Kidney (tissue), 14 donors: ENCODE measurements around the gene FGR. TPM values are rescaled to one million over a fixed set of nuclear protein-coding genes. Genes with fewer than 3 reads are reported as not detected.
A peak's percentile ranks its signal among the peaks of the same experiment; 100 is the strongest.

ENCODE experiments used
- DNase-seq, 5 donors: peaks; one replicate each; pipeline ENCODE4 v3.0.0-alpha.2; 2013 to 2020
- FAIRE-seq: peaks from 2 replicates; lab custom pipeline; 2012; peaks lifted over from hg19 to GRCh38; lab: Jason Lieb, UNC
- H3K27ac ChIP-seq, 2 donors: one replicate each; pipeline ENCODE4 v1.7.0; 2013; ENCODE audit warnings: low read depth in 2 of 2, low read length in 2 of 2, inconsistent platforms in 1 of 2
- H3K27me3 ChIP-seq: one replicate; pipeline ENCODE4 v1.7.1; 2013; ENCODE audit warnings: low read length, inconsistent platforms; ENCODE audit not compliant: control insufficient read depth, insufficient read depth
- H3K36me3 ChIP-seq, 3 donors: one replicate each; pipeline versions ENCODE4 v1.7.0 to v1.7.1; 2013; ENCODE audit warnings: low read length in 3 of 3, control low read depth in 1 of 3, inconsistent platforms in 1 of 3; ENCODE audit not compliant: insufficient read depth in 3 of 3, control insufficient read depth in 2 of 3
- H3K4me1 ChIP-seq, 3 donors: one replicate each; pipeline versions ENCODE4 v1.7.0 to v1.7.1; 2013; ENCODE audit warnings: low read length in 3 of 3, inconsistent platforms in 1 of 3, low read depth in 1 of 3; ENCODE audit not compliant: control insufficient read depth in 2 of 3, insufficient read depth in 2 of 3
- H3K4me3 ChIP-seq, 3 donors: one replicate each; pipeline versions ENCODE4 v1.7.0 to v1.8.1; 2013; ENCODE audit warnings: low read length in 3 of 3, control low read depth in 1 of 3, inconsistent platforms in 1 of 3
- H3K9ac ChIP-seq, 3 donors: one replicate each; pipeline versions ENCODE4 v1.7.0 to v1.7.1; 2013; ENCODE audit warnings: low read length in 3 of 3, control low read depth in 1 of 3, inconsistent platforms in 1 of 3
- H3K9me3 ChIP-seq, 3 donors: one replicate each; pipeline versions ENCODE4 v1.7.0 to v1.7.1; 2013; ENCODE audit warnings: low read length in 3 of 3, control low read depth in 1 of 3, inconsistent platforms in 1 of 3; ENCODE audit not compliant: control insufficient read depth in 2 of 3, insufficient read depth in 1 of 3
- intact Hi-C: fragments of 100-400 bp; cut with DNase I; formaldehyde crosslinking; loops from one replicate; pipeline ENCODE4 v1.11.1; 2022
- polyA plus RNA-seq: library from polyadenylated mRNA; stranded (reverse); fragments of 350-450 nt; fragmentation: Illumina TruSeq; extraction: RNeasy Lipid Tissue Mini Kit (QIAGEN cat#74804); gene quantifications from one replicate; pipeline ENCODE4 v1.2.3, GENCODE V29; 2014; ENCODE audit warnings: low read depth, low replicate concordance; ENCODE audit not compliant: insufficient read depth
- total RNA-seq: library from RNA; stranded (reverse); fragmentation: NEBNext Ultra II Directional; extraction: Animal tissue kit (Norgen Biotek cat#: 25700); gene quantifications from one replicate; pipeline ENCODE4 v1.2.1, GENCODE V29; 2021
- TF ChIP-seq, protein P1 (sequence below): IDR thresholded peaks from 3 replicates; pipeline ENCODE4 v1.5.1; 2012; ENCODE audit warnings: mild to moderate bottlenecking, moderate library complexity, borderline replicate concordance; ENCODE audit not compliant: insufficient read depth; ENCODE audit errors: extremely low read depth
- donor health status: control.
- donor health status: control.
- donor health status: control.
- donor health status: control.
- donor health status: control.
- donor health status: DM: yes; HTN: yes; CAD: no.
- donor health status: Normal renal cell carcinoma (clear cell type).

FGR gene
- total and polyA plus RNA-seq, 2 donors from 2014 or later, result 2.5 to 23.3 TPM

- no peak for FAIRE-seq
- intact Hi-C loops, result no loop called here
- TF ChIP-seq, protein P1, sequence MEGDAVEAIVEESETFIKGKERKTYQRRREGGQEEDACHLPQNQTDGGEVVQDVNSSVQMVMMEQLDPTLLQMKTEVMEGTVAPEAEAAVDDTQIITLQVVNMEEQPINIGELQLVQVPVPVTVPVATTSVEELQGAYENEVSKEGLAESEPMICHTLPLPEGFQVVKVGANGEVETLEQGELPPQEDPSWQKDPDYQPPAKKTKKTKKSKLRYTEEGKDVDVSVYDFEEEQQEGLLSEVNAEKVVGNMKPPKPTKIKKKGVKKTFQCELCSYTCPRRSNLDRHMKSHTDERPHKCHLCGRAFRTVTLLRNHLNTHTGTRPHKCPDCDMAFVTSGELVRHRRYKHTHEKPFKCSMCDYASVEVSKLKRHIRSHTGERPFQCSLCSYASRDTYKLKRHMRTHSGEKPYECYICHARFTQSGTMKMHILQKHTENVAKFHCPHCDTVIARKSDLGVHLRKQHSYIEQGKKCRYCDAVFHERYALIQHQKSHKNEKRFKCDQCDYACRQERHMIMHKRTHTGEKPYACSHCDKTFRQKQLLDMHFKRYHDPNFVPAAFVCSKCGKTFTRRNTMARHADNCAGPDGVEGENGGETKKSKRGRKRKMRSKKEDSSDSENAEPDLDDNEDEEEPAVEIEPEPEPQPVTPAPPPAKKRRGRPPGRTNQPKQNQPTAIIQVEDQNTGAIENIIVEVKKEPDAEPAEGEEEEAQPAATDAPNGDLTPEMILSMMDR, result no peak
- no peaks in the 10 kb centered on the region for H3K27me3 ChIP-seq
- H3K27ac ChIP-seq, result peak overlapping the region; percentile 26 to 76
- no peak overlapping the region for H3K9ac ChIP-seq
- no peak overlapping the region for H3K4me3 ChIP-seq
- H3K36me3 ChIP-seq, result no peaks in the 10 kb centered on the region
- H3K4me1 ChIP-seq, result peaks cover 0 to 14% (median 0%) of the 10 kb centered on the region in 3 donors
- H3K9me3 ChIP-seq, result no peaks in the 10 kb centered on the region
- peak in 4 of 5 donors; percentile 48 to 66 (median 56) for DNase-seq
These were observed 20.4 kb upstream of the FGR start for GRCh38 chr1:27655151-27655937.

GRCh38 chr1:27652111-27652864 lies 17.3 kb upstream of the FGR start:
- no peaks in the 10 kb centered on the region for H3K9me3 ChIP-seq
- no peak overlapping the region for H3K4me3 ChIP-seq
- DNase-seq (no peak), FAIRE-seq (no peak)
- no peaks in the 10 kb centered on the region for H3K27me3 ChIP-seq
- intact Hi-C loops, result no loop called here
- peaks cover 0 to 13% (median 0%) of the 10 kb centered on the region in 3 donors for H3K4me1 ChIP-seq
- no peak overlapping the region for H3K9ac ChIP-seq
- no peaks in the 10 kb centered on the region for H3K36me3 ChIP-seq
- no peak overlapping the region for H3K27ac ChIP-seq
- TF ChIP-seq, protein P1, result no peak

DNA sequence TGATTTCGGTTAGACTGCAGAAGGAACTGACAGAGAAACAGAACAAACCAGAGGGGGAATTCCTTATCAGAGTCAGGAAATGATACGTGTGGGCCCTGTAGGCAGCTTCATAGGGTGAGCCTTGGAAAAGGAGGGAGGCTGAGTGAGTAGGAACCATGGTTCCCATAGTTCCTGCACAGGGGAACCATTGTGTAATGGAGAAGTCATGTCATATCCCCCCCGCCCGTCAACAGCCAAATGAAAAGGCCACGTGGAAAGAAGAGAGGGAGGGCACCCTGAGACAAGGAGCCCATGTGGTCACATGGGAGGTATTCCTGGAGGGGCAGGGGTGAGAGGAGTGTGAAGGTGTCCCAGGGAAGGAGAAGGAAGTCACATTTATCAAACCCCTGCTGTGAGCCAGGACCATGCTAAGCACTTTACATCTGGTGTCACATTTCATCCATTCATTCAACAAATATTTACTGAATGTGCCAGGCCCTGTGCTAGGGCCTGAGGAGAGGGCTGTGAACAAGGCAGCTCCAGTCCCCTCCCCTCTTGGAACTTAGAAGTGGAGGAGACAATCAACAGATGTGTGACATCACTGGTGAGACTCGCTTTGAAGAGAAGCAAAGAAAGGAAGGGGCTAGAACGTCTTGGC lies 15.7 kb upstream of the FGR start:
- Histone ChIP-seq H3K9ac (no peak overlapping the region), H3K27me3 (no peaks in the 10 kb centered on the region), H3K9me3 (no peaks in the 10 kb centered on the region), H3K4me3 (no peak overlapping the region), H3K4me1 (peaks cover 0 to 10% (median 0%) of the 10 kb centered on the region in 3 donors), H3K36me3 (no peaks in the 10 kb centered on the region), H3K27ac (no peak overlapping the region)
- DNase-seq (peak in 2 of 5 donors; percentile 30 to 62), FAIRE-seq (no peak)
- TF ChIP-seq, protein P1, result no peak
- intact Hi-C loops, result no loop called here
